ENCODE data around the gene KCNE2. TPM values are rescaled to one million over a fixed set of nuclear protein-coding genes. Genes with fewer than 3 reads are reported as not detected.
"Not testable (repeated sequence)": the region's sequence is repeated elsewhere in the genome, so short reads cannot be mapped to it uniquely, and the experiment has no call there.

The KCNE2 gene
- total RNA-seq, 6 donors from 2014 or later = not detected

DNA sequence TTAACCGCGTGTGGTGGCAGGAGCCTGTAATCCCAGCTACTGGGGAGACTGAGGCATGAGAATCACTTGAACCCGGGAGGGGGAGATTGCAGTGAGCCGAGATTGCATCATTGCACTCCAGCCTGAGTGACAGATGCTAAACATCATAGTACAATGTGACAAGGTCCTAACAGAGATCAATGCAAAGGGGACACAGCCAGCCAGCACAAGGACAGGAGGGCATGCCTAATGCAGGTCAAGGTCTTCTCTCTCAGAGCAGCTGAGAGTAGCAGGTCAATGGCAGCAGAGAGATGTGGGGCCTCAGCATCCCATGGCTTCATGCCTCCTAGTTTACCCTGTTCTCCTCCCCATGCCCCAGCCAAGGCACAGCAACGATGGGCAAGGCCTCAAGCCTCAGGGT, 8.5 kb downstream of the KCNE2 start:
- Histone ChIP-seq H3K36me3 (no peaks in the 10 kb centered on the region), H3K4me3 (no peak overlapping the region), H3K27ac (no peak overlapping the region), H3K9me3 (no peaks in the 10 kb centered on the region), H3K4me1 (no peaks in the 10 kb centered on the region), H3K27me3 (no peaks in the 10 kb centered on the region)
- no peak for TF ChIP-seq POLR2A (IDR thresholded peaks at IDR 0.05)
- TF ChIP-seq, protein P1, sequence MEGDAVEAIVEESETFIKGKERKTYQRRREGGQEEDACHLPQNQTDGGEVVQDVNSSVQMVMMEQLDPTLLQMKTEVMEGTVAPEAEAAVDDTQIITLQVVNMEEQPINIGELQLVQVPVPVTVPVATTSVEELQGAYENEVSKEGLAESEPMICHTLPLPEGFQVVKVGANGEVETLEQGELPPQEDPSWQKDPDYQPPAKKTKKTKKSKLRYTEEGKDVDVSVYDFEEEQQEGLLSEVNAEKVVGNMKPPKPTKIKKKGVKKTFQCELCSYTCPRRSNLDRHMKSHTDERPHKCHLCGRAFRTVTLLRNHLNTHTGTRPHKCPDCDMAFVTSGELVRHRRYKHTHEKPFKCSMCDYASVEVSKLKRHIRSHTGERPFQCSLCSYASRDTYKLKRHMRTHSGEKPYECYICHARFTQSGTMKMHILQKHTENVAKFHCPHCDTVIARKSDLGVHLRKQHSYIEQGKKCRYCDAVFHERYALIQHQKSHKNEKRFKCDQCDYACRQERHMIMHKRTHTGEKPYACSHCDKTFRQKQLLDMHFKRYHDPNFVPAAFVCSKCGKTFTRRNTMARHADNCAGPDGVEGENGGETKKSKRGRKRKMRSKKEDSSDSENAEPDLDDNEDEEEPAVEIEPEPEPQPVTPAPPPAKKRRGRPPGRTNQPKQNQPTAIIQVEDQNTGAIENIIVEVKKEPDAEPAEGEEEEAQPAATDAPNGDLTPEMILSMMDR (IDR thresholded peaks at IDR 0.05) = no peak
- no peak for TF ChIP-seq EP300 (IDR thresholded peaks at IDR 0.05)
- no peak for TF ChIP-seq POLR2AphosphoS5 (IDR thresholded peaks at IDR 0.05)
- ATAC-seq (ENCODE audit: low FRiP score in 2 of 2) = no peak
- WGBS, 2 donors = 89 to 90% methylated on average over 5 of the region's 5 CpGs
- no peak for DNase-seq

DNA sequence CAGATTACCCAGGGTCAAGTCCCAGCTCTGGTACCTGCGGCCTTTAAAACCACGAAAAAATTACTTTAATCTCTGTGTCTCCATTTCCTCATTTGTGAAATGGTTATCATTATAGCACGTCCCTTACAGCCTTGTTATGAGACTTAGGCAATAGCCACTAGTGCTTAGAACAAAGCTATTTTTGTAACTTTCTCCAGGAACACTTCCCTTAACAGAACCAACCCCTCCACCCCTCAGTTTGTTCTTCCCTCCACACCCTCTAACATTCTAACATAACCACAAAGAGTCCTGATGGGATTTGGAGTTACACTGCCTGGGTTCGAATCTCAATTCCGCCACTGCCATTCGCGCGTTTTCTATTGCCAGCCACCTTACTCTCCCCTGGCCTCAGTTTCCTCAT, 10.7 kb downstream of the KCNE2 start:
- not testable (repeated sequence) for H3K9me3 ChIP-seq

DNA sequence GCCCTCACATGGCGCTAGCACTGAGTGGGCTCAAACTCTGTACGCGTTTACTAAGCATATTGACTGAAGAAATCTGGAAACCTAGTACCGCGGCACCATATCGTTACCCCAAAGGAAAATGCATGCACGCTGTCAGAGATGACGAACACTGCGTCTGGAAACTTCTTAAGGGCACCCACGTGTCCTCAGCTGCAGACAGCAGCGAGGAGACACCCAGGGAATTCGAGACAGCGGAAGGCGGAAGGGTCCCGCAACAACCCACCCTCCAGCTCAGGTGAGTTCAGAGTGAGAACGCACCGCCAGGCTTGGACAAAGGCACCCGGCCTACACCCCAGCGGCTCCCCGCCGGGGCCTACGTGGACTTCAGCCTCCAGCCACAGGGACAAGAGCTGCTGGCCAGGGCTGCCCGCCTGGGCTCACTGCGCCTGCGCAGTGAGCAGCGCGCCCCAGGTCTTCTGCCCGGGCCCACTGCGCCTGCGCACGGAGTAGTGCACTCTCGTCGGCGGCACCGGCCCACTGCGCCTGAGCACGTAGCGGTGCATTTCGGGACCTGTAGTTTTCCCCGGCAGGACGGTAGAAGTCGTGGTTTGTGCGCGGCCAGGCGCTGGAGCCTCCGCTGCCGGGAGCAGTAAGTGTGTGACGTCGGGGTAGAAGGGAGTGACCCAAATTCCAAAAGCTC, 11.3 kb downstream of the KCNE2 start, which contains the start of gene SMIM11:
Gene SMIM11 (plus strand): TSS at position 568 of the 679 bp plus-strand sequence. CDS start 3,998 bp downstream, outside the sequence.
- ATAC-seq (ENCODE audit: low FRiP score in 2 of 2) = peak; percentile 96 to 98
- H3K27ac ChIP-seq, H3K4me3 ChIP-seq, H3K27me3 ChIP-seq, H3K4me1 ChIP-seq, DNase-seq, H3K9me3 ChIP-seq, H3K36me3 ChIP-seq: not testable (repeated sequence)
- WGBS, 2 donors = no CpG with 5 or more reads among the region's 49 CpGs

More for the DNA sequence above, 10.7 kb downstream of the KCNE2 start:
- not testable (repeated sequence) for H3K4me1 ChIP-seq, H3K36me3 ChIP-seq, H3K27ac ChIP-seq, DNase-seq, H3K4me3 ChIP-seq, H3K27me3 ChIP-seq
- peak; percentile 50 to 61 for ATAC-seq (ENCODE audit: low FRiP score in 2 of 2)
- no CpG with 5 or more reads among the region's 8 CpGs for WGBS, 2 donors

DNA sequence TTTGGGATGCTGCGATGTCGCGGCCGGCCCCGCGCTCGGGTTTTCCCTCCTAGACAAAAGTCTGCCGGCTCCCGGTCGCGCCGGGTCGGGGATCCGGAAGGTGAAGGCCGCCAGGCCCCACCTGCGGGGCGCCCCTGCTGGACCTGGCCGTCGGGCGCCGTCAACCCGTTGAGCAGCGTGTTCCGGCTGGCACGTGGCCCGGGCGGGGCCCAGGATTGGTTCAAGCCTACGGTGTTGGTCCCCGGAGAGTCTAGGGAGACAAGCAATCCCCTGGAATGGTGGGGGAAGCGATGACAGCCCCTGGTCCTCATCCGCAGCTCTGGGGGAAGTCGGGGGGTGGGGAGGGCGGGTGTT, 11.8 kb downstream of the KCNE2 start:
- H3K27me3 ChIP-seq, H3K27ac ChIP-seq, H3K9me3 ChIP-seq, H3K4me3 ChIP-seq, H3K36me3 ChIP-seq, H3K4me1 ChIP-seq, DNase-seq: not testable (repeated sequence)
- no CpG with 5 or more reads among the region's 33 CpGs for WGBS, 2 donors
- ATAC-seq (ENCODE audit: low FRiP score in 2 of 2) = peak; percentile 82 to 83

DNA sequence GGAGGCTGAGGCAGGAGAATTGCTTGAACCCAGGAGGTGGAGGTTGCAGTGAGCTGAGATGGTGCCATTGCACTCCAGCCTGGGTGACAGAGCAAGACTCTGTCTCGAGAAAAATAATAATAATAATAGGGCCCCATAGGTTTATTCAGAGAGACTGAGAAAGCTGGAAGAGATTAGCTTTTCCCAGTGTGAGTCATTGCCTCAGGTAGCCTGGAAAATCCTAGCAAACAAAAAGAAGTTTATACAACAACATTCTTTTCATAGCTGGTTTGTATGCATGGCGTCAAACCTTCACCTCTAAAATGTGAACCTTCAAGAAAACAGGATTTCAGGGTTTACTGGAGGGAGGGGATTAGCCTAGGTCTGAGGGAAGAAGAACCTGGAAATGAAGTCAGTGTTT, 19.3 kb downstream of the KCNE2 start:
- not testable (repeated sequence) for H3K4me3 ChIP-seq; H3K27ac ChIP-seq; H3K9me3 ChIP-seq; H3K27me3 ChIP-seq; H3K4me1 ChIP-seq; DNase-seq; ATAC-seq (ENCODE audit: low FRiP score in 2 of 2); H3K36me3 ChIP-seq
- no CpG with 5 or more reads among the region's 2 CpGs for WGBS, 2 donors

DNA sequence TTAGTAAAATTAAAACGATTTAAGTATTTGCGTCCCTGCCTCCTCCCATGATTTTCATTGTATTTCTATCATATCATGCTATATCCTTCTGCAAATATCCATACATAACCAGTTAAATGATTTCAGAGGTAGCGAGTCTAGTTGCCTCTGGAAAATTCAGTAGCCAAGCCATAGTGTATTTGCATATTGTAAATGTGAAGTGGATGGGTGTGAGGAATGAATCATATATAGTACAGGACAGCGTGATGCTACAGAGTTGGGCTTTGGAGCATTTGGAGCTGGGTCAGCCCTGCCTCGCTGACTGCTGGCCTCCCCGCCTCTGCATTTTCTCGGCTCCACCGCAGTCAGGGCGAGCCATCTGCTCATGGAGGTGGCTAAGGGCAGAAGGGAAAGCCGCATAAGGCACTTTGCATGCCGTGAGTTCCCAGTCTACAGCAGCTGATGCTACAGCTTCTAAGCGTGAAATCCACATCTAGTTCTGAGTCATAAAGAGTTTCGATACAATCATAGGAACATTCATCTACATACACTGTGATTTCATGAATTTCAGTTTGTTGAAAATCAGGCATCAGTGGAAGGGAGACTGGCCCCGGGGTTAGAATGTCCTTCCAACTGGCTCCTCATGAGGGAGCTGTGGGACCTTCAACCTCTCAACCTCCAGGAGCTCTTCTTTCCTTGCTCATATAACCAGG, 20.1 kb downstream of the KCNE2 start:
- H3K27ac ChIP-seq; H3K27me3 ChIP-seq; DNase-seq; H3K36me3 ChIP-seq; H3K9me3 ChIP-seq; ATAC-seq (ENCODE audit: low FRiP score in 2 of 2); H3K4me1 ChIP-seq; H3K4me3 ChIP-seq: not testable (repeated sequence)
- WGBS, 2 donors = no CpG with 5 or more reads among the region's 14 CpGs

DNA sequence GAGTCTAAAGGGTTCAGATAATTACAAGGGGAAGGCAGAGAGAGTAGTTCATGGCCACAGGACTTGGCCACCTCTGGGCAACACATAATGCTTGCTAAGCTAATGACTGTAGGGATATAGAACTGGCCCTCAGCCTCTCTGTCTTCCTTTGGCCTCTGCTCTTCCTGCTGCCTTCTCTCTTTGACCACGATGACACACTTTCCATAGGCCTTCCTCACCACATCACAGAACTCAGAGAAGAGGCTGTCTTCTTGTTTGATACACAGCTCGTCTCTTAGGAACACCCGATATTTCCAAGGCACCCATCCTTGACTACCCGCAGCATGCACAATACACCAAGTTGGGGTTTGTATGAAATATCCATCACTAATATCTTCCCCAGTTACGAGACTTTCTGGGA, 36.7 kb downstream of the KCNE2 start:
- H3K36me3 ChIP-seq; H3K4me1 ChIP-seq; H3K27me3 ChIP-seq; DNase-seq; ATAC-seq (ENCODE audit: low FRiP score in 2 of 2); H3K4me3 ChIP-seq; H3K27ac ChIP-seq; H3K9me3 ChIP-seq: not testable (repeated sequence)
- no CpG with 5 or more reads among the region's 5 CpGs for WGBS, 2 donors

DNA sequence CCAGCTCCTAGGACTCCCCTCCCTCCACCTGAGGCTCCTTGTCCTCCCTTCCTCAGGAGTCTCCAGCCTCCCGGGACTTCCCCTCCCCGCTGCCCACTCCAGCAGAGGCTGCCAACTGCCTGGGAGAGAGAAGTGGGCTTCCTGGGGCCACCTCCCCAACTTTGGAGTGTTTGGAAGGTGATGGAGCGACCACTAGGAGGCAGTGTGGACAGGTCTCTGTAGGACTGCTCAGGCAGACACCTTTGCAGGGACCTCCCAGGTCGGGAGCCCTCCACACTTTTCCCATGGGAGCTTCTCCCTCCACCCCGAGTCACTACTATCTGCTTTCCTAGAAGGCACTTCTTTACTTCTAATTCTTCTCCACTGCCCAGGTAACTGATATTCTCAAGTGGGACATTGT, 40.9 kb downstream of the KCNE2 start:
- ATAC-seq (ENCODE audit: low FRiP score in 2 of 2); H3K27me3 ChIP-seq; DNase-seq; H3K4me1 ChIP-seq; H3K27ac ChIP-seq; H3K4me3 ChIP-seq; H3K36me3 ChIP-seq; H3K9me3 ChIP-seq: not testable (repeated sequence)
- WGBS, 2 donors = no CpG with 5 or more reads among the region's 5 CpGs

DNA sequence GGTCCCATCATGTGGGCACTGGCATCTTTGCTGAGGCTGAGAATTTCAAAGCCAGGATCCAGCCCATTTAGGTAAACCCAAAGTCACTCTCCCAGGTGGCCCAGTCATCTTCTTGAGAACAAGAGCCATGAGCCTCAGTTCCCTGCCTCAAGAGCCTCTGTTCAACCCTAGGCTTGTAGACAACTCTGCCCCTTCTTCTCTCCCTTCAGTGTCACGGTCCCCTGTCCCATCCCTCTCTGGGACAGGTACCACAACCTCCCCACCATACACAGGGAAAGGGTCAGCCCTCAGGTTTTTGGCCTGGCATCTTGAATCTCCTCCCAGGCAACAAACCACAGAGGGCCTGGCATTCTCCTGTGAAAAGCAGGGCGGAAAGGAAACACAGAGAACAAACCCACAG, 41.9 kb downstream of the KCNE2 start:
- not testable (repeated sequence) for H3K27ac ChIP-seq; DNase-seq; H3K9me3 ChIP-seq; H3K27me3 ChIP-seq; ATAC-seq (ENCODE audit: low FRiP score in 2 of 2); H3K4me1 ChIP-seq; H3K36me3 ChIP-seq; H3K4me3 ChIP-seq
- no CpG with 5 or more reads among the region's 2 CpGs for WGBS, 2 donors

DNA sequence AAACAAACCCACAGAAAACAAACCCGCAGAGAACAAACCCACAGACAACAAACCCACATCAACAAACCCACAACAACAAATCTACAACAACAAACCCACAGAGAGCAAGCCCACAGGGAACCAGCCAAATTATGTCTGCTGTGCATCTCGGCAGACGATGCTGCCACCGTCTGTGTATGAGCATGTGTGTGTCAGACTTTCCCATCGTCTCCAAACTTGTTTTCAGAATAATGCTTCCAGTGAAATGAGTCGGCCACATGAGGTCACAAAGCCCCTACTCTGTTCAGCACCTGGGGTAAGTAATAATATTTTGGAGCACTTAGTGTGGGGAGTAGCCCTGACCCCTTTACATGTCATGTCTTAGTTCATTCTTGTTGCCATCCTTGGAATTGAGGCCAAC, 42.3 kb downstream of the KCNE2 start:
- WGBS, 2 donors = no CpG with 5 or more reads among the region's 6 CpGs
- not testable (repeated sequence) for H3K27ac ChIP-seq; H3K36me3 ChIP-seq; H3K4me1 ChIP-seq; H3K27me3 ChIP-seq; H3K4me3 ChIP-seq; DNase-seq; H3K9me3 ChIP-seq; ATAC-seq (ENCODE audit: low FRiP score in 2 of 2)

DNA sequence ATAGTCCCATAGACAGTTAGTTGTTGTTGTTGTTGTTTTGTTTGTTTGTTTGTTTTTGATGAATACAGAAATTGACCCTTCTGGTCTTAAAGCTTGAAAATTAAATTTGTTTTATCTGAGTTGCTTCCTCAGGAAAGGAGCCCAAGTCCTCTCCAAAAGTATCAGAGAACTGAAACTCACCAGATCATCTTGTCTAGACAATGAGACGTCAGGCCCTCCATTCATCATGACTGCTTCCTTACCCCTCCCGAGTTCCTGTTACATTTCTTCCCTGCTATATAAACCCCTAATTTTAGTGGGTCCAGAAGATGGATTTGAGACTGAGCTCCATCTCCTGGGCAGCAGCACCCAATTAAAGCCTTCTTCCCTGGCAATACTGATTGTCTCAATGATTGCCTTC, 42.9 kb downstream of the KCNE2 start:
- H3K36me3 ChIP-seq; DNase-seq; H3K27me3 ChIP-seq; H3K27ac ChIP-seq; ATAC-seq (ENCODE audit: low FRiP score in 2 of 2); H3K4me3 ChIP-seq; H3K4me1 ChIP-seq; H3K9me3 ChIP-seq: not testable (repeated sequence)
- WGBS, 2 donors = no CpG with 5 or more reads among the region's 2 CpGs

DNA sequence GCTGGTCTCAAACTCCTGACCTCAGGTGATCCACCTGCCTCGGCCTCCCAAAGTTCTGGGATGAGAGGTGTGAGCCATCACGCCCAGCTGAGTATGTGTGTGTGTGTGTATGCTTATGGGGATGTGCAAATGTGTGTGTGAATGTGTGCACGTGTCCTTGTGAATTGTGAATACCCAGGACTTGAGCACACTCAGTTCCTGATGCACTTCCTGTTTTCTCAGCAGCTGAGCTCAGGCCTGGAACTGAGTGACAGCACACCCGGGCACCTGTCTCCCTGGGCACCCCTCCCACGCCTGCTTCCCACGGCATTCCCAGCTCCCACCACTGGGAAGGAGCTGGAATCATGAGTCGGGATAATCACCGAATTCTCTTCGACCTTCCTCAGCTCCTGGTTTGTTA, 43.5 kb downstream of the KCNE2 start:
- H3K27ac ChIP-seq; H3K36me3 ChIP-seq; H3K4me1 ChIP-seq; ATAC-seq (ENCODE audit: low FRiP score in 2 of 2); H3K9me3 ChIP-seq; H3K4me3 ChIP-seq; H3K27me3 ChIP-seq; DNase-seq: not testable (repeated sequence)
- WGBS, 2 donors = no CpG with 5 or more reads among the region's 9 CpGs

All from upper lobe of left lung (tissue), 6 donors.